ENCODE results near the gene RPL29.
A peak's percentile ranks its signal among the peaks of the same experiment; 100 is the strongest.
"Not testable (repeated sequence)": the region's sequence is repeated elsewhere in the genome, so short reads cannot be mapped to it uniquely, and the experiment has no call there.

Gene RPL29

GRCh38 chr3:51995346-51996163 lies at the start of gene RPL29:
TSS of gene RPL29 (minus strand) at chr3:51995895. CDS start at chr3:51995461, 434 bp downstream.
- peak; percentile 72 to 84 (median 78) for DNase-seq

GRCh38 chr3:52044869-52045619 lies 49.3 kb upstream of the RPL29 start:
- no peak for DNase-seq

GRCh38 chr3:52043750-52044149 lies 48.1 kb upstream of the RPL29 start:
- no peak for DNase-seq

- not testable (repeated sequence) for DNase-seq
Observed at GRCh38 chr3:52043039-52043438, 47.3 kb upstream of the RPL29 start.

- no peak for DNase-seq
Observed at GRCh38 chr3:52041118-52041731, 45.5 kb upstream of the RPL29 start.

- DNase-seq = no peak
Observed at GRCh38 chr3:52040600-52040999, 44.9 kb upstream of the RPL29 start.

GRCh38 chr3:52039846-52040245 lies 44.2 kb upstream of the RPL29 start:
- no peak for DNase-seq

GRCh38 chr3:52039426-52039825 lies 43.7 kb upstream of the RPL29 start:
- no peak for DNase-seq

- DNase-seq = no peak
Observed at GRCh38 chr3:52038227-52038626, 42.5 kb upstream of the RPL29 start.

GRCh38 chr3:52037291-52037690 lies 41.6 kb upstream of the RPL29 start:
- DNase-seq = no peak

- no peak for DNase-seq
Observed at GRCh38 chr3:52036829-52037228, 41.1 kb upstream of the RPL29 start.

- no peak for DNase-seq
Observed at GRCh38 chr3:52036222-52036694, 40.6 kb upstream of the RPL29 start.

GRCh38 chr3:52034651-52035050 lies 39.0 kb upstream of the RPL29 start:
- no peak for DNase-seq

GRCh38 chr3:52034212-52034611 lies 38.5 kb upstream of the RPL29 start:
- DNase-seq = no peak

GRCh38 chr3:52033748-52034147 lies 38.1 kb upstream of the RPL29 start:
- DNase-seq = not testable (repeated sequence)

GRCh38 chr3:52032702-52033408 lies 37.2 kb upstream of the RPL29 start:
- DNase-seq = no peak

- no peak for DNase-seq
Observed at GRCh38 chr3:52031896-52032295, 36.2 kb upstream of the RPL29 start.

- DNase-seq = no peak
Observed at GRCh38 chr3:52030714-52031310, 35.1 kb upstream of the RPL29 start.

GRCh38 chr3:52029535-52029934 lies 33.8 kb upstream of the RPL29 start:
- no peak for DNase-seq

GRCh38 chr3:52029053-52029452 lies 33.4 kb upstream of the RPL29 start:
- no peak for DNase-seq

GRCh38 chr3:52028572-52028971 lies 32.9 kb upstream of the RPL29 start:
- DNase-seq = no peak

- no peak for DNase-seq
Observed at GRCh38 chr3:52026041-52026440, 30.3 kb upstream of the RPL29 start.

GRCh38 chr3:52025453-52025852 lies 29.8 kb upstream of the RPL29 start:
- DNase-seq = no peak
